GM18520 (cell line): ENCODE measurements around the gene TRNP1.

Source experiments
- ATAC-seq: cut with Tn5 transposase; IDR thresholded peaks from one replicate; pipeline ENCODE4 v1.9.1; 2021; ENCODE audit not compliant: unreplicated experiment

Gene TRNP1

GRCh38 chr1:27000817-27001460, 7.4 kb downstream of the TRNP1 start:
- no peak for ATAC-seq

DNA sequence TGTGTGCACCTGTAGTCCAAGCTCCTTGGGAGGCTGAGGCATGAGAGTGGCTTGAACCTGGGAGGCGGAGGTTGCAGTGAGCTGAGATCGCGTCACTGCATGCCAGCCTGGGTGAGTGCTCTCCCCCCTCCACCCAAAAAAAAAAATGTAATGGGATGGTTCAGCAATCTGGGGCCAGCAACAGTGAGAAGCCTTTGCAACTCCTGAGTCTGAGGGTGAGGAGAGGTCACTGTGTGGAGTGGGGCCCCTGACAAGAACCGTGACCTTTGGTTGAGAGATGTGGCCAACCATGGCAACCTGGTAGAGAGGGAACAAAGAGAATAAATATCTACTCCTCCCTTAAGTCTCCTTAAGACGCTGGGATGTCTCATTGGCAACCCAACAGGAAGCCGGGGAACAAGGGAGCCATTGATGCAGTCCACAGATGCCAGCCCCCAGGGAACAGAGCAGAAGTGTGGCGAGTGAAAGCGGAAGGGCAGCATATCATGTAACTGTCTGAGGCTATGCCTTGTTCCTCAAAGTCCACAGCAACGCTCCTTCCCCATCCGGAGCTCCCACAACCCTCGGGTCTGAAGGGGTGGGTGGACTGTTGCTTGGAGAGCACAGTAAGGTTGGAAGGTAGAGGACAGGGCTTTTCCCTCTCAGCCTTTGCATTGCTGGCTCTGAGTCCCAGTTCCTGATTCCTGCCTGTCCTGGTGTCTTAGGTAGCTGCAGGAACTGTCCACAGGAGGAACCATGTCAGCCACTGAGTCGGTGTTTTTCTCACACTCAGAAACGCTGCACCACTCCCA, 8.3 kb downstream of the TRNP1 start:
- ATAC-seq, result no peak

- no peak for ATAC-seq
Measured at GRCh38 chr1:27003745-27004470, 10.4 kb downstream of the TRNP1 start.

DNA sequence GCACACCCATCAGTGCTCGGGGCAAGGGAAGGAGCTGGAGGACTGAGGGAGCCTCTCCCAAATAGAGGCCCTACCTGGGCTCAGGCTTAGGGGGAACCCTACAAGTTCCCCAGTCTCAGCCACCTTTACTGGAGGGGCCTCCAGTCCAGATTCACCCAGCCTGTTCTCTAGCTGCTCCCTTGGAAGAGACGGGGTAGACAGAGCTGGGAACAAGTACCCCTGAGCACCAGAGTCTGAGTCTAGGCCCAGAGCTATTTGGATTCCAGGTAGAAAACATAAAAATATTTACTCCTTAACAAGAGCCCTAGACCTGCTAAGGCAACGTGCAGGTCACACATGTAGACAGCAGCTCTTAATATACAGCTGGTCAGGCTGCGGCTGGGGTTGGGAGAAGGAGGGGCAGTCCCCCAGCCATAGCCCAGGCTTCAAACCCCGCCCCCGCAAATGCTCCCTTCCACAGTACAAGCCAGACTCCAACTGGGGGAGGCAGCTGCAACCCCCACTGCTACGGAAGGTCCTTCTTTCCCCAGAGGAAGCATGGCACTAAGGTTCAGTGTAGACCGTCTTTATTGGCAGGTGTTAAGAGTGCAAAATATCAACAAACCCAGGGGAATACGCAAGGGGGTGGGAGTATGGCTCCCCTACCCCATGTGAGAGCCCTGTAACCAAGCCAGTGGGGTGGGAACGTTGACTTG, 11.1 kb downstream of the TRNP1 start:
- ATAC-seq, result no peak

DNA sequence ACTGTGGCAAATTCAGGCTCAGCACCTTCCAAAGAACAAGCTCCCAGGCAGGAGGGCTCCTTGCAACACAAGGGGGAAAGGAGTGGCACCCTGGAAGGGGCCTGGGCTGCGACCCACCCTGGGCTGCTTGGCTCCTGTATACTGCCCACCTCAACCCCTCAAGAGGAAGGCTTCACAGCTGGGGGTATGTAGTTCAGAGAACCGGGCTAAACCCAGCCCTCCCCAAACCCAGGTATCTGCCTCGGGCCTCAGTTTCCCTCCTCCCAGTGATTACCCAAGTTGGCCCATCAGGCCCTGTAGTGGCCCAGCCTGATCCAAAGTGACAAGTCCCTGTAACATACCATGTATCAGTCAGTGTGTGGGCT, 11.7 kb downstream of the TRNP1 start:
- no peak for ATAC-seq

GRCh38 chr1:27005648-27006496, 12.4 kb downstream of the TRNP1 start:
- no peak for ATAC-seq

DNA sequence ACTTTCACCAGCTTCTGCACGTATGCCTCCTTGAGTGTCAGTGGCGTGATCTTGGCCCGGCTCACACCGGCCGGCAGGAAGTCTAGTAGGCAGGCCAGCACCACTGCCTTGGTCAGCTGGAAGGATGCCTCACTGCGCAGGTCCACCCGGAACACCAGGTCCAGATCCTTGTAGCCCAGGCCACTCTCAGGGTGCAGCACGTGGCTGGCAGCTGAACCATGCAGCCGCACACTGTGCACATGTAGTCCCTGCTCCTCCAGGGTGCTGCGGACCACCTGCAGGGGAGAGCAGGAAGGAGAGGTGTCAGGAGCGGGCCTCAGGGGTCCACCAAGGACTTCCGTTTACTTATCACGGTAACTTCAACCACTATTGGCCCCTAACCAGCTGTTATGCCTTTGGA, 13.2 kb downstream of the TRNP1 start:
- ATAC-seq, result no peak

GRCh38 chr1:27007909-27008582, 14.6 kb downstream of the TRNP1 start:
- ATAC-seq, result no peak

DNA sequence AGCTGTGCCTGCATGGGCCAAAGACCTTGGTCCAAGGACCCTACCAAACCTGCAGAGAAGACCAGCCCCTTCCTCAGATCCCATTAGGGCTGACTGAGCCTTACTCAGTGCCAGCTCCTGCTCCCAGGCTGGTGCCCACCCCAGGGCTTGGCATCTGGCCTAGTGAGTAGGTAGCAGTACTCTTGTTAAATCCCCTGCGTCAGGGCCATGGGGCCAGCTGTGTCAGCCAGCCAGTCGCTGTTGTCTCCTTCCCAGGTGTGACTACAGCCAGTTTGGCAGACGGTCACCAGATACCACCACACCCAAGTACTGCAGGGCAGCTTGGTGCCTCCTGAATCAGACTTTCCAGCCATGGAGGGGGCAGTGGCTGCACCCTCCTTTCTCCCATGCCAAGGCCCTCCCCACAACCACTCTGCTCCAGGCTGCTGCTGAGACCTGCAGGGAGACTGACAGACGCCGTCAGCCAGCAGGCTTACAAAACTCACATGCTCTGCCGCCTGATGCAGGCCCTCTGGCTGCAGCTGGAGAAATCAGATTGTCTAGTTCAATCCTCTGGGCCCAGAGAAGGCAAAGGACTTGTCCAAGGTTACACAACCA, 16.2 kb downstream of the TRNP1 start:
- no peak for ATAC-seq

DNA sequence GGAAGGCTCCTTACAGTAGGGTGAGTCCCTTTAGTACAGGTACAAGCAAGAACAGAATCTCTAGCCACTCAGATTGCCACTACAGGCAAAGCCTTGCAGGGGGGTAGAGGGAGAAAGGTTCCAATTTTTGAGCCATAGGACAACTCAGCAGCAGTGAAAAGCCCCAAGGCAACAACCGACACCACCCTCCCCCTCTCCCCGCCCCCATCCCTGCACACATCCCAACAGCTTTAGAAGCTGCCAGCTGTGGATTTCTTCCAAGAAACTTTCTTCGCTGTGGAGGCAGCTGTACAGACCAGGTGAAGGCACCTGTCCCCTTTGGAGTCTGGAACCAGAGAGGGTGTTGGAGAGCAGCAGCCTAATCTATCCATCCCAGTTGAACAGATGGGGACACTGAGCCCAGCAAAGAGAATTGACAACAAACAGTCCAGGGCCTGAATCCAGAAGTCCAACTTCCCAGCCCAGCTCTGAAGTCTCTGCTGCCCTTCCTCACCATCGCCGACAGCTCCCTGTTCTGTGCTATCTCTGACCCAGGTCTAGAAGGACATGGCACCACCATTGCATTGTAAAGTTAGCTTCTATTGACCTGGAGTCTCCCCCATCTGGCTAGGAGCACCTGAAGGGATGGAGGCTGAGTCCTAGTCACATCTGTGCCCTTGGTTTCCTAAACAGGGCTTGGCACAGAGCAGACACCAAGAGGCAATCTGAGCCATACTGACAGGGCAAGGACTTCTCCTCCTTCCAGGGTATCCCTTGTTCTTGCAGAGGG, 16.9 kb downstream of the TRNP1 start:
- ATAC-seq, result no peak

GRCh38 chr1:27011058-27011764, 17.7 kb downstream of the TRNP1 start:
- no peak for ATAC-seq

DNA sequence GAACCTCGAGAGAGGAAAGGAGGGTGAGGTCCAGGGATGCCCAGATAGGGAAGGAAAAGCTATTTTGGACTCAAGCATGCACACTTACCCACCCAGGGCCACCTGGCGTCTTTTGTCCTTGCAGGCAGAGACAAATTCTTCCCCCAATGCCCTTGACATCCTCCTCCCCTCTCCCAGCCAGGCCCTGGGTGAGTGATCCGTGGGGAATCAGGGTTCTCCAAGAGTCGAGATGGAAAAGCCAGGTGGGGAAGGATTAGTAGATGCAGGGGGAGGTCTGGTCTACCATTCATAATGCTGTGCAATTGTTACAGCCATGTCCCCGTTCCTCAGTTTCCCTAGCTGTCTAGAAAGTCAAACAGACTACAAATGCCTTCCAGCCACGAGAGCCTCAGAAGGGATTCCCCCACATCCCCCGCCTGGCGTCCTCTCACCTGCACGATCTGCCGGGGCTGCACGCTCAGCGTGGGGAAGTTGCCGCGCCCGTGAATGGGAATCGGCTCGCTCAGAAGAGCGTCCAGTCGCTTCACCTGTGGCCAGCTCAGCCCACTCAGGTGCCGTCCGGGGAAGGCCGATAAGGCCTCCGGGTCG, 18.6 kb downstream of the TRNP1 start:
- ATAC-seq, result no peak

DNA sequence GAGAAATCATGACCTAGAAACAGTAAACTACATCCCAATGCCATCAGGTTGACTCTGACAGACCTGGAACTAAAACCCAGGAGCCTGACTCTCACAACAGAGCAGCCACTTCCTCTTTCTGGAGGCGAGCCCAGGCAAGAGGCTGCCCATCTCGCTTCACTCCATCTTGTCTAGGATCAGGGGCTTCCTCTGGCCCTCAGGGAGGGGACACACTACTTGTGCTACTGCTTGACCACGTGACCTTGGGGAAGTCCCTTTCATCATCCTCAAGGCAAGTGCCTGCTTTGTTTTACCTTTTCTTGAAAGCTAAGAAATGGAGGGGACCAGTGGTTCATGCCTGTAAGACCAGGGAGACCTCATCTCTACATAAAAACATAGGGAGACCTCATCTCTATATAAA, 21.8 kb downstream of the TRNP1 start:
- no peak for ATAC-seq

GRCh38 chr1:27016376-27016775, 22.9 kb downstream of the TRNP1 start:
- ATAC-seq, result no peak

DNA sequence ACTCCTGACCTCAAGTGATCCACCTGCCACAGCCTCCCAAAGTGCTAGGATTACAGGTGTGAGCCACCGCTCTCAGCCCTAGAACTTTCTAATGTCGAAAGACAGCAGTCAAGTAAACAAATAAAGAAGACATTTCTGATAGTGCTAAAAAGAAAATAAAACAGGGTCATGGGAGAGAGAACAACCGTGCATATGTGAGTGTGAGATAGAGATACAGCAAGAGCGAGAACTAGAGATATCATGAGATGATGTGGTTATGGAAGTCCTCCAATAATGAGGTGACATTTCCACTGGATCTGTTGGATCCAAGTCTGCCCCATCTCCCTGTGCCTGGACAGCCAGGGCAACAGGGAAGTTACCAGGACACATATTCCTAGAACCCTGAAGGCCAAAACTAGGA, 23.7 kb downstream of the TRNP1 start:
- ATAC-seq, result no peak

DNA sequence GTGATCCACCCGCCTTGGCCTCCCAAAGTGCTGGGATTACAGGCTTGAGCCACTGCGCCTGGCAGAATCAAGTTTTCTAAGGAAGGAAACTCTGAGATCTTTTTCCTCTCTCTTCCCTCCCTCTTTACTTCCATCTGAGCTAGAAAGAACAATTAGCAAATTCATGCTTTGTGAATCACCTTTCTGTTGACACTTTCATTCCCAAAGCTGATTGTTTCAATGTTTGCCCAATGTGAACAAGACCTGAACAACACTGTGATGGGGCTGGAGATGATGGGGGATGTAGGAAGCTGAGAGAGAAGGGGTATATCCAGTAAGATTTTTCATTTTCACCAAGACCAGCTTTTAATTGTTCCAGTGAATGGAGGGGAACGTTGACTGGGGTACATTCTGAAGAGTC, 24.8 kb downstream of the TRNP1 start:
- ATAC-seq, result no peak

DNA sequence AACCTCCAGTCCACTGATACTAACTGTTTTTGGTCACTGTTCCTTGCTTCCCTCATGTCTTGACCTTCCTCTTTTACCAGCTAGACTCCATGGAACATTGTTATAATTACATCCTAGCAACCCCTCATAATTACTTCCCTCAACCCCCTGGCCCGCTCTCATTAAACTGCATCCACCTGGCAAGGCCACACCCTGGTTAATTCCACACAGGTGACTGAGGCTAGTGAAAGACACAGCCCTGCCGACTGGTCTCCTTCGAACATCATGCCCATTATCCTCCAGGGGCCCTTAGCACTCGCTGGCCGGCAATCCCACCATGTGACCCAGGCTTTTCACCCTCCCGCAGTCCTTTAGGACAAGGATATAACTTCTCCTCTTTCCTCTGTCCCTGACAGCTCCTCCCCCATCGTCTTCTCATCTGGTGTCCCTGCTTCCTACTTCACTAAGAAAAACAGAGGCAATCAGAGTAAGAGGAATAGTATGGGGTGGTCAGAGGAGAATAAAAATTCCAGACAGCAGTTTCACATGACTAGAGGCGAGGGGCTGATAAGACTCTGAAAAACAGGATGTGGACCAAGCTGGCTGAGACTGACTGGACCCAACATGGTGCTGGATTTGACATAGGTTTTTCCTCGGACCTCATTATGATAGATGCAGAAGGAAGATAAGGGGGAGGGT, 28.0 kb downstream of the TRNP1 start:
- ATAC-seq, result no peak
